Measurements from ENCODE around the gene SPEM3.
A peak's percentile ranks its signal among the peaks of the same experiment; 100 is the strongest.

DNA sequence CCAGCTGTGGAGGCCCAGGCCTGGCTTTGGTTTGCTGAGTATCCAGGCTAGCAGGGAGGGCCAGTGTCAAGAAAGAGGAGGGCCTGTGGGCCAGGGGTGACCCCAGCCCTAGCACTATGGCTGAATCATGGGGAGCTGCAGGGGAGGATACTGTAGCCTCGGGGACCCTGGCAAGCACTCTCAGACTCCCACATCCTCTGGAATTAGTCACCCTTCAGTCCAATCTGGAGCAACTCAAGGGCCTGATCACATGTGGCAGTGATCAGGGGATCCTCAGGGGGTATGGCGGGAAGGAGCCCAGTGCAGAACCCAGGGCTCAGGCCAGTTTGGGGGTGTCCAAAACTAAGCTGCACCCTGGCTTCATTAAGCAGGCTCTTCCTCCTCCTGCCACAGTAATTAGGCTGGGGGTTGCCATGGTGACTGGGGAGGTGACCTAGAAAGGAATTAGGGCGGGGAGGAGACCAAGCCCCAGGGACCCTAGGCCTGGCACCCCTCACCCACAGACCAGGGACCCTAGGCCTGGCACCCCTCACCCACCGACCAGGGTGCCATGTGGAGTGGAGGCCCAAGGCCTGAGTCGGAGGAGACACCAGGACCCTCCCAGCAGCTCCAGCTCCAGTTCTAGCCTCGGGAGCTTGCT, 15.2 kb upstream of the SPEM3 start:
- no peak for TF ChIP-seq CTCF (IDR thresholded peaks at IDR 0.05)
- no peak for TF ChIP-seq POLR2A (IDR thresholded peaks at IDR 0.05)
- TF ChIP-seq POLR2AphosphoS5 (IDR thresholded peaks at IDR 0.05; ENCODE audit: insufficient read depth in 1 of 2, low read depth in 1 of 2), result peak in 1 of 2 donors; percentile 31

All from vagina (tissue), 2 donors.